Upper lobe of left lung (tissue), 6 donors: ENCODE results near the gene NDUFAF2. TPM values are rescaled to one million over a fixed set of nuclear protein-coding genes. Genes with fewer than 3 reads are reported as not detected.

Experiments used
- ATAC-seq, 2 donors: fragments of 200-7000 bp; cut with Tn5 transposase; one replicate each; pipeline ENCODE4 v1.9.1; 2022; ENCODE audit warnings: mild to moderate bottlenecking in 2 of 2, moderate library complexity in 2 of 2; ENCODE audit not compliant: low FRiP score in 2 of 2
- DNase-seq, 2 donors: peaks; one replicate each; pipeline ENCODE4 v3.0.0-alpha.2; 2019 to 2020
- H3K27ac ChIP-seq, 4 donors: fragments of 200-600 bp; sonication (generic); one replicate each; pipeline ENCODE4 v1.5.1; 2016 to 2019
- H3K27me3 ChIP-seq, 4 donors: fragments of 200-600 bp; sonication (generic); one replicate each; pipeline ENCODE4 v1.5.1; 2017 to 2019
- H3K36me3 ChIP-seq, 4 donors: fragments of 200-600 bp; sonication (generic); one replicate each; pipeline ENCODE4 v1.5.1; 2016 to 2019
- H3K4me1 ChIP-seq, 4 donors: fragments of 200-600 bp; sonication (generic); one replicate each; pipeline ENCODE4 v1.5.1; 2018 to 2019
- H3K4me3 ChIP-seq, 4 donors: fragments of 200-600 bp; sonication (generic); one replicate each; pipeline ENCODE4 v1.5.1; 2017 to 2019; ENCODE audit warnings: mild to moderate bottlenecking in 2 of 4, moderate library complexity in 1 of 4
- H3K9me3 ChIP-seq, 4 donors: fragments of 200-600 bp; sonication (generic); one replicate each; pipeline ENCODE4 v1.5.1; 2018 to 2019
- EP300 ChIP-seq, 4 donors: sonication (generic); formaldehyde crosslinking; IDR thresholded peaks; one replicate each; pipeline ENCODE4 v1.5.1; 2017; ENCODE audit warnings: antibody characterized with exemption in 4 of 4, control low read depth in 2 of 4
- POLR2A ChIP-seq, 4 donors: fragments of 450-650 bp; IDR thresholded peaks; one replicate each; pipeline ENCODE4 v1.5.1; 2016 to 2017; ENCODE audit warnings: antibody characterized with exemption in 4 of 4, mild to moderate bottlenecking in 2 of 4
- POLR2AphosphoS5 ChIP-seq, 2 donors: sonication (generic); formaldehyde crosslinking; IDR thresholded peaks; one replicate each; pipeline ENCODE4 v1.5.1; 2017; ENCODE audit warnings: antibody characterized with exemption in 2 of 2
- WGBS, 2 donors: methylation state at CpG; one replicate each; pipeline ENCODE4 v1.1.5; 2017 to 2018; 5-methylcytosine and 5-hydroxymethylcytosine counted together
- total RNA-seq, 6 donors: library from RNA; depleted of rRNA in 4 of 6; stranded (reverse); fragments of >200 nt in 4 of 6; gene quantifications; one replicate each; pipeline versions ENCODE4 v1.1.0 to v1.2.1, GENCODE V29; 2016 to 2021
- TF ChIP-seq, protein P1 (sequence below), 6 experiments: fragments of 450-650 bp in 4 of 6; fragments of 200-600 bp in 2 of 6; sonication (generic) in 2 of 6; IDR thresholded peaks; one replicate each; pipeline ENCODE4 v1.5.1; 2016 to 2019; ENCODE audit warnings: antibody characterized with exemption in 6 of 6
- donor health status: DM: no; HTN: no; CAD: no; lungs with moderate emphysema.
- donor health status: DM: no; HTN: yes; CAD: no; lungs with severe emphysema.

Gene NDUFAF2
- total RNA-seq, 6 donors from 2014 or later: 14.2 to 41.6 (median 20.5) TPM; not detected in 1

DNA sequence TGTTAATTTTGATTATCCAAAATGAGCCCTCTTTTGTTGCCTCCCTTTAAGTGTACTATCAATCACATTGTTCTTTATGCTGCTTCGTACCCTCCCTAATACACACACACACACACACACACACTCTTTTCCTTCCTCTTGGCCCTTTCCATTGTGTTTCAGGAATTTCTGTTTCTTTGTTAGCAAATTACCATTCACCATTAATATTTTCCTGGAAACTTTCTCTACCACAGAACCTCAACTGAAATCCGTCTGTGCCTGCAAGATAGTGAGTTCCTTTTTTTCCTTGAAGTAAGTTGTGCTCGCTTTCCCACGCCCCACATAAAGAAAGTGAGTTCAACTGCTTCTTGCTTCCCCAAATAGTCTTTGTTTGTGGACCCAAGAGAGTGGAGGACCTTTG is 155.4 kb downstream of the NDUFAF2 start:
- Histone ChIP-seq H3K27me3 (no peaks in the 10 kb centered on the region), H3K4me3 (no peak overlapping the region), H3K27ac (no peak overlapping the region), H3K4me1 (no peaks in the 10 kb centered on the region), H3K9me3 (no peaks in the 10 kb centered on the region), H3K36me3 (no peaks in the 10 kb centered on the region)
- no peak for DNase-seq
- ATAC-seq: no peak
- 50 to 68% methylated on average over 4 of the region's 4 CpGs for WGBS, 2 donors
- no peak for TF ChIP-seq EP300 (IDR thresholded peaks at IDR 0.05)
- no peak for TF ChIP-seq POLR2A (IDR thresholded peaks at IDR 0.05)
- no peak for TF ChIP-seq POLR2AphosphoS5 (IDR thresholded peaks at IDR 0.05)
- TF ChIP-seq, protein P1, sequence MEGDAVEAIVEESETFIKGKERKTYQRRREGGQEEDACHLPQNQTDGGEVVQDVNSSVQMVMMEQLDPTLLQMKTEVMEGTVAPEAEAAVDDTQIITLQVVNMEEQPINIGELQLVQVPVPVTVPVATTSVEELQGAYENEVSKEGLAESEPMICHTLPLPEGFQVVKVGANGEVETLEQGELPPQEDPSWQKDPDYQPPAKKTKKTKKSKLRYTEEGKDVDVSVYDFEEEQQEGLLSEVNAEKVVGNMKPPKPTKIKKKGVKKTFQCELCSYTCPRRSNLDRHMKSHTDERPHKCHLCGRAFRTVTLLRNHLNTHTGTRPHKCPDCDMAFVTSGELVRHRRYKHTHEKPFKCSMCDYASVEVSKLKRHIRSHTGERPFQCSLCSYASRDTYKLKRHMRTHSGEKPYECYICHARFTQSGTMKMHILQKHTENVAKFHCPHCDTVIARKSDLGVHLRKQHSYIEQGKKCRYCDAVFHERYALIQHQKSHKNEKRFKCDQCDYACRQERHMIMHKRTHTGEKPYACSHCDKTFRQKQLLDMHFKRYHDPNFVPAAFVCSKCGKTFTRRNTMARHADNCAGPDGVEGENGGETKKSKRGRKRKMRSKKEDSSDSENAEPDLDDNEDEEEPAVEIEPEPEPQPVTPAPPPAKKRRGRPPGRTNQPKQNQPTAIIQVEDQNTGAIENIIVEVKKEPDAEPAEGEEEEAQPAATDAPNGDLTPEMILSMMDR (IDR thresholded peaks at IDR 0.05): no peak

DNA sequence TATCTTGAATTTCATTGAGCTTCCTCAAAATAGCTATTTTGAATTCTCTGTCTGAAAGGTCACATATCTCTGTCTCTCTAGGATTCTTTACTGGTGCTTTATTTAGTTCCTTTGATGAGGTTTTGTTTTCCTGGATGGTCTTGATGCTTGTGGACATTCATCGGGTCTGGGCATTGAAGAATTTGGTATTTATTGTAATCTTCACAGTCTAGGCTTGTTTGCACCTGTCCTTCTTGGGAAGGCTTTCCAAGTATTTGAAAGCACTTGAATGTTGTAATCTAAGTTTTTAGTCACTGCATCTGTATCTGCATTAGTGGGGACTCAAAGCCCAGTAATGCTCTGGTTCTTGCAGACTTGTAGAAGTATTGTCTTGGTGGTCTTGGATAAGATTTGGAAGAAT is 169.4 kb downstream of the NDUFAF2 start:
- no peak overlapping the region for H3K4me3 ChIP-seq
- no peak for DNase-seq
- peaks cover 0 to 4% (median 0%) of the 10 kb centered on the region in 4 donors for H3K9me3 ChIP-seq
- TF ChIP-seq POLR2A (IDR thresholded peaks at IDR 0.05) (no peak), POLR2AphosphoS5 (IDR thresholded peaks at IDR 0.05) (no peak), EP300 (IDR thresholded peaks at IDR 0.05) (no peak)
- TF ChIP-seq, protein P1 (IDR thresholded peaks at IDR 0.05): no peak
- WGBS, 2 donors: 90 to 100% methylated on average over 1 of the region's 1 CpG
- ATAC-seq: no peak
- no peak overlapping the region for H3K27ac ChIP-seq
- no peaks in the 10 kb centered on the region for H3K36me3 ChIP-seq
- no peaks in the 10 kb centered on the region for H3K27me3 ChIP-seq
- no peaks in the 10 kb centered on the region for H3K4me1 ChIP-seq

DNA sequence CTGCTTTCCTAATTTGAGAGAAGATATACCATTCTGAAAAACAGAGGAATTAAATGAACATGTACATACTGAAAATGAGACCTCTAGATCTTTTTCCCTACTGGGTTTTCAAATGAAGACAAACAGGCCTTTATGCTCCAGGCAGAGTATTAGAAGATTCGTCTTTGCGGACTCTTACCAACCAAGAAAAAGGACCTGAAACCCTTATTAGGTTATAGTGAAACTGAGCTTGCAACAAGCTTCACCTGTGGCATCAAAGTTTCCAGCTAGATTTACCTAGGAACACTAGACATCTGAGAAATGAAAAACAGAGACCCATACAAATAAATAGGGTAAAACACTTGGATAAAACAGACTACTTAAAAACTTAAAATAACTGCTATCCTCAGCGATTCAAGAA is 171.0 kb downstream of the NDUFAF2 start:
- no peak for DNase-seq
- Histone ChIP-seq H3K36me3 (no peaks in the 10 kb centered on the region), H3K9me3 (peaks cover 0 to 4% (median 0%) of the 10 kb centered on the region in 4 donors), H3K4me3 (no peak overlapping the region), H3K4me1 (no peaks in the 10 kb centered on the region), H3K27me3 (no peaks in the 10 kb centered on the region), H3K27ac (no peak overlapping the region)
- no peak for ATAC-seq
- no peak for TF ChIP-seq EP300 (IDR thresholded peaks at IDR 0.05)
- no peak for TF ChIP-seq POLR2A (IDR thresholded peaks at IDR 0.05)
- TF ChIP-seq, protein P1 (IDR thresholded peaks at IDR 0.05): no peak
- TF ChIP-seq POLR2AphosphoS5 (IDR thresholded peaks at IDR 0.05): no peak
- WGBS, 2 donors: 93 to 98% methylated on average over 3 of the region's 3 CpGs

DNA sequence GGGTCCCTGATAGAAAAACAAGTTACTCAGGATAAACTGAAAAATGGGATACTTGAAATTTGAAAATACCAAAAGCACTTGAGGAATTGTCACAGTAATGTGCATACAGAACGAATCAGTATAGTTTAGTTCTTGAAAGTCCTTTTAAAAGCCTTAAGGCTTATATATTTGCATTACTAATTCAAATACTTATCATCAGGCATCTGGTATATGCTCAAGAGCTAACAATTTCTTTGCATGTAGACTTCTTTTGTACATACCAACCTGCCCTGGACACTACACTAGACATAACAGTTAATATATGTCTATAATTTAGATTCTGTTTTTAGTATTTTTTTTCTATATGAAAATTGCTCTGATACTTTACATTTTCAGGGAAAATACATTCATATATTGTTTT is 174.1 kb downstream of the NDUFAF2 start:
- no peak for DNase-seq
- no peak for ATAC-seq
- no peak for TF ChIP-seq POLR2AphosphoS5 (IDR thresholded peaks at IDR 0.05)
- no peak for TF ChIP-seq EP300 (IDR thresholded peaks at IDR 0.05)
- TF ChIP-seq POLR2A (IDR thresholded peaks at IDR 0.05): no peak
- TF ChIP-seq, protein P1 (IDR thresholded peaks at IDR 0.05): no peak
- WGBS, 2 donors: 64 to 75% methylated on average over 1 of the region's 1 CpG
- Histone ChIP-seq H3K27ac (no peak overlapping the region), H3K4me3 (no peak overlapping the region), H3K27me3 (no peaks in the 10 kb centered on the region), H3K36me3 (no peaks in the 10 kb centered on the region), H3K9me3 (no peaks in the 10 kb centered on the region), H3K4me1 (no peaks in the 10 kb centered on the region)

DNA sequence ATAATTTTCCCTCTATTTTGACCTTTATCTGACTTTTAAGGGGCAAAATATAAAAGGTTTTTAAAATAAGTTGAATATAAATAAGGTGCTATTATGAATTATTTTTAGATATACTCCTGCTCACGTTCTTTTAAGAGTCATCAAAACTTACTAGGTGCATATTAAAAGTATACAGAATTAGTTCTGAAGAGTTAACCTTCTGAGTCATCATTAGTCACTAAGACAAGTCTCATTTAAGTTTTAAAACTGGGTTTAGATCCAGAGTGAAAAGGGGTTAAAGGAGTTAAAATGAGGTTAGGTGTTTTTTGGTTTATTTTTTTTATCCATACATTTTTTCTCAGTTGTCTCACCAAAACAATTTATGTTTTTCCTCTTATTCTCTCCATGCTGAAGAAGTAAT is 175.5 kb downstream of the NDUFAF2 start:
- no peaks in the 10 kb centered on the region for H3K36me3 ChIP-seq
- no peak overlapping the region for H3K4me3 ChIP-seq
- no peak overlapping the region for H3K27ac ChIP-seq
- ATAC-seq (no peak), DNase-seq (no peak)
- WGBS, 2 donors: 69 to 79% methylated on average over 1 of the region's 1 CpG
- H3K9me3 ChIP-seq: no peaks in the 10 kb centered on the region
- no peak for TF ChIP-seq POLR2A (IDR thresholded peaks at IDR 0.05)
- no peak for TF ChIP-seq EP300 (IDR thresholded peaks at IDR 0.05)
- no peak for TF ChIP-seq POLR2AphosphoS5 (IDR thresholded peaks at IDR 0.05)
- TF ChIP-seq, protein P1 (IDR thresholded peaks at IDR 0.05): no peak
- H3K27me3 ChIP-seq: no peaks in the 10 kb centered on the region
- no peaks in the 10 kb centered on the region for H3K4me1 ChIP-seq
